SK-N-SH treated with all-trans-retinoic acid at 6 μM for 48 hours (cell line): ENCODE data around the gene AHCYL2.

Experiments
- ATAC-seq: fragments of 200-7000 bp; cut with Tn5 transposase; 3 replicates; pipeline ENCODE4 v1.9.1; 2020; ENCODE audit warnings: mild to moderate bottlenecking, moderate library complexity
- ARNTL ChIP-seq: fragments of 450-650 bp; formaldehyde crosslinking; IDR thresholded peaks from 2 replicates; pipeline ENCODE4 v1.5.0; 2020; ENCODE audit warnings: low read depth, mild to moderate bottlenecking, moderate library complexity, borderline replicate concordance
- BACH2 ChIP-seq: fragments of 250-450 bp; sonication (Bioruptor Pico); IDR thresholded peaks from 2 replicates; pipeline ENCODE4 v1.9.0; 2021; ENCODE audit warnings: mild to moderate bottlenecking, borderline replicate concordance
- CSDC2 ChIP-seq: fragments of 250-450 bp; sonication (Bioruptor Pico); IDR thresholded peaks from 2 replicates; pipeline ENCODE4 v1.5.0; 2020; ENCODE audit warnings: mild to moderate bottlenecking, moderate library complexity
- ESRRG ChIP-seq: fragments of 250-450 bp; sonication (Bioruptor Pico); IDR thresholded peaks from 2 replicates; pipeline ENCODE4 v1.6.1; 2021; ENCODE audit warnings: mild to moderate bottlenecking
- GLIS3 ChIP-seq: fragments of 250-450 bp; sonication (Bioruptor Pico); IDR thresholded peaks from 2 replicates; pipeline ENCODE4 v1.5.0; 2020; ENCODE audit warnings: mild to moderate bottlenecking, moderate library complexity
- ISL1 ChIP-seq: fragments of 250-450 bp; sonication (Bioruptor Pico); IDR thresholded peaks from 2 replicates; pipeline ENCODE4 v2.1.2; 2022; ENCODE audit warnings: mild to moderate bottlenecking, moderate library complexity
- OSR1 ChIP-seq: fragments of 250-450 bp; sonication (Bioruptor Pico); IDR thresholded peaks from 2 replicates; pipeline ENCODE4 v1.8.0; 2022; ENCODE audit warnings: moderate library complexity, mild to moderate bottlenecking, inconsistent platforms
- PPARA ChIP-seq: fragments of 250-450 bp; sonication (Bioruptor Pico); IDR thresholded peaks from 2 replicates; pipeline ENCODE4 v1.5.0; 2020; ENCODE audit warnings: mild to moderate bottlenecking, borderline replicate concordance
- RARB ChIP-seq: fragments of 250-450 bp; sonication (Bioruptor Pico); IDR thresholded peaks from 2 replicates; pipeline ENCODE4 v1.8.0; 2021; ENCODE audit warnings: mild to moderate bottlenecking, moderate library complexity
- SNAI2 ChIP-seq: fragments of 250-450 bp; sonication (Bioruptor Pico); IDR thresholded peaks from 2 replicates; pipeline ENCODE4 v1.5.0; 2020; ENCODE audit warnings: mild to moderate bottlenecking, moderate library complexity
- TOX ChIP-seq: fragments of 250-450 bp; sonication (Bioruptor Pico); IDR thresholded peaks from 2 replicates; pipeline ENCODE4 v1.8.0; 2021; ENCODE audit warnings: mild to moderate bottlenecking, moderate library complexity, borderline replicate concordance
- ZC3H10 ChIP-seq: fragments of 250-450 bp; sonication (Bioruptor Pico); IDR thresholded peaks from 2 replicates; pipeline ENCODE4 v1.5.1; 2021; ENCODE audit warnings: mild to moderate bottlenecking, moderate library complexity
- ZFP3 ChIP-seq: fragments of 250-450 bp; sonication (Bioruptor Pico); IDR thresholded peaks from 2 replicates; pipeline ENCODE4 v1.5.0; 2020; ENCODE audit warnings: mild to moderate bottlenecking, moderate library complexity
- ZFP30 ChIP-seq: fragments of 450-650 bp; formaldehyde crosslinking; IDR thresholded peaks from 2 replicates; pipeline ENCODE4 v1.5.0; 2022; ENCODE audit warnings: mild to moderate bottlenecking, moderate library complexity
- ZNF565 ChIP-seq: fragments of 450-650 bp; formaldehyde crosslinking; conservative IDR thresholded peaks from 2 replicates; pipeline ENCODE4 v1.5.0; 2020; ENCODE audit warnings: low read depth, mild to moderate bottlenecking, moderate library complexity
- ZNF8 ChIP-seq: fragments of 450-650 bp; formaldehyde crosslinking; IDR thresholded peaks from 2 replicates; pipeline ENCODE4 v1.5.0; 2020; ENCODE audit warnings: mild to moderate bottlenecking, moderate library complexity
- TF ChIP-seq, protein P1 (sequence below): fragments of 250-450 bp; sonication (Bioruptor Pico); IDR thresholded peaks from 2 replicates; pipeline ENCODE4 v1.8.0; 2021; ENCODE audit warnings: low read depth, mild to moderate bottlenecking, moderate library complexity, borderline replicate concordance
- TF ChIP-seq, protein P2 (sequence below): fragments of 250-450 bp; sonication (Bioruptor Pico); IDR thresholded peaks from 2 replicates; pipeline ENCODE4 v1.8.0; 2020; ENCODE audit warnings: mild to moderate bottlenecking, moderate library complexity, borderline replicate concordance
- TF ChIP-seq, protein P3 (sequence below): fragments of 250-450 bp; sonication (Bioruptor Pico); IDR thresholded peaks from 2 replicates; pipeline ENCODE4 v1.5.1; 2020; ENCODE audit warnings: low read depth, mild to moderate bottlenecking, moderate library complexity
- TF ChIP-seq, protein P4 (sequence below): fragments of 250-450 bp; sonication (Bioruptor Pico); IDR thresholded peaks from 2 replicates; pipeline ENCODE4 v1.5.0; 2020; ENCODE audit warnings: mild to moderate bottlenecking, moderate library complexity
- TF ChIP-seq, protein P5 (sequence below): fragments of 250-450 bp; sonication (Bioruptor Pico); IDR thresholded peaks from 2 replicates; pipeline ENCODE4 v1.5.1; 2021; ENCODE audit warnings: mild to moderate bottlenecking, moderate library complexity

The AHCYL2 gene

DNA sequence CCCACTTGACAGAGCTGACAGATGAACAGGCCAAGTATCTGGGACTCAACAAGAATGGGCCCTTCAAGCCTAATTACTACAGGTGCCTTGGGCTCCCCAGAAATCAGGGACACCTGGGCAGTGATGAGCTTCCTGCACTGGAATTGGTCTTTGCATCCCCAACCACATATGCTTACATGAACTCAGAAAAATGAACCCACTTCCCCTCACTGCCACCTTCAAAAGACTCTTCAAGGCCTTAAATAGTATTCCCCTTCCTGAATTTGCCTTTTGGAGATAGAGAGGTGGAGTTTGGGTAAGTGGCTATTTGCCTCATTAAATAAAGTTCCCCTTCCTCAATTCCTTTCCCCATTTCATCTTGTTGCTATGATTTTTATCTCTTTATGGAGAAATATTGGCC is 201.7 kb downstream of the AHCYL2 start:
- TF ChIP-seq SNAI2 (CRISPR knock-in tag), result no peak
- TF ChIP-seq ARNTL, result no peak
- TF ChIP-seq, protein P1, sequence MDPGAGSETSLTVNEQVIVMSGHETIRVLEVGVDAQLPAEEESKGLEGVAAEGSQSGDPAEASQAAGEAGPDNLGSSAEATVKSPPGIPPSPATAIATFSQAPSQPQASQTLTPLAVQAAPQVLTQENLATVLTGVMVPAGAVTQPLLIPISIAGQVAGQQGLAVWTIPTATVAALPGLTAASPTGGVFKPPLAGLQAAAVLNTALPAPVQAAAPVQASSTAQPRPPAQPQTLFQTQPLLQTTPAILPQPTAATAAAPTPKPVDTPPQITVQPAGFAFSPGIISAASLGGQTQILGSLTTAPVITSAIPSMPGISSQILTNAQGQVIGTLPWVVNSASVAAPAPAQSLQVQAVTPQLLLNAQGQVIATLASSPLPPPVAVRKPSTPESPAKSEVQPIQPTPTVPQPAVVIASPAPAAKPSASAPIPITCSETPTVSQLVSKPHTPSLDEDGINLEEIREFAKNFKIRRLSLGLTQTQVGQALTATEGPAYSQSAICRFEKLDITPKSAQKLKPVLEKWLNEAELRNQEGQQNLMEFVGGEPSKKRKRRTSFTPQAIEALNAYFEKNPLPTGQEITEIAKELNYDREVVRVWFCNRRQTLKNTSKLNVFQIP, result no peak
- no peak for TF ChIP-seq ZNF8 (CRISPR knock-in tag)
- no peak for TF ChIP-seq ZFP30 (CRISPR knock-in tag)
- TF ChIP-seq ISL1 (CRISPR knock-in tag), result no peak
- TF ChIP-seq ZC3H10, result no peak
- TF ChIP-seq RARB (CRISPR knock-in tag), result no peak
- TF ChIP-seq CSDC2, result no peak
- TF ChIP-seq ESRRG (CRISPR knock-in tag), result no peak
- TF ChIP-seq, protein P2, sequence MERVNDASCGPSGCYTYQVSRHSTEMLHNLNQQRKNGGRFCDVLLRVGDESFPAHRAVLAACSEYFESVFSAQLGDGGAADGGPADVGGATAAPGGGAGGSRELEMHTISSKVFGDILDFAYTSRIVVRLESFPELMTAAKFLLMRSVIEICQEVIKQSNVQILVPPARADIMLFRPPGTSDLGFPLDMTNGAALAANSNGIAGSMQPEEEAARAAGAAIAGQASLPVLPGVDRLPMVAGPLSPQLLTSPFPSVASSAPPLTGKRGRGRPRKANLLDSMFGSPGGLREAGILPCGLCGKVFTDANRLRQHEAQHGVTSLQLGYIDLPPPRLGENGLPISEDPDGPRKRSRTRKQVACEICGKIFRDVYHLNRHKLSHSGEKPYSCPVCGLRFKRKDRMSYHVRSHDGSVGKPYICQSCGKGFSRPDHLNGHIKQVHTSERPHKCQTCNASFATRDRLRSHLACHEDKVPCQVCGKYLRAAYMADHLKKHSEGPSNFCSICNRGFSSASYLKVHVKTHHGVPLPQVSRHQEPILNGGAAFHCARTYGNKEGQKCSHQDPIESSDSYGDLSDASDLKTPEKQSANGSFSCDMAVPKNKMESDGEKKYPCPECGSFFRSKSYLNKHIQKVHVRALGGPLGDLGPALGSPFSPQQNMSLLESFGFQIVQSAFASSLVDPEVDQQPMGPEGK (CRISPR knock-in tag), result no peak
- no peak for TF ChIP-seq ZFP3 (CRISPR knock-in tag)
- no peak for TF ChIP-seq BACH2 (CRISPR knock-in tag)
- TF ChIP-seq TOX, result no peak
- TF ChIP-seq ZNF565 (CRISPR knock-in tag), result no peak
- TF ChIP-seq, protein P3, sequence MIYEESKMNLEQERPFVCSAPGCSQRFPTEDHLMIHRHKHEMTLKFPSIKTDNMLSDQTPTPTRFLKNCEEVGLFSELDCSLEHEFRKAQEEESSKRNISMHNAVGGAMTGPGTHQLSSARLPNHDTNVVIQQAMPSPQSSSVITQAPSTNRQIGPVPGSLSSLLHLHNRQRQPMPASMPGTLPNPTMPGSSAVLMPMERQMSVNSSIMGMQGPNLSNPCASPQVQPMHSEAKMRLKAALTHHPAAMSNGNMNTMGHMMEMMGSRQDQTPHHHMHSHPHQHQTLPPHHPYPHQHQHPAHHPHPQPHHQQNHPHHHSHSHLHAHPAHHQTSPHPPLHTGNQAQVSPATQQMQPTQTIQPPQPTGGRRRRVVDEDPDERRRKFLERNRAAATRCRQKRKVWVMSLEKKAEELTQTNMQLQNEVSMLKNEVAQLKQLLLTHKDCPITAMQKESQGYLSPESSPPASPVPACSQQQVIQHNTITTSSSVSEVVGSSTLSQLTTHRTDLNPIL, result no peak
- no peak for TF ChIP-seq PPARA (CRISPR knock-in tag)
- TF ChIP-seq, protein P4, sequence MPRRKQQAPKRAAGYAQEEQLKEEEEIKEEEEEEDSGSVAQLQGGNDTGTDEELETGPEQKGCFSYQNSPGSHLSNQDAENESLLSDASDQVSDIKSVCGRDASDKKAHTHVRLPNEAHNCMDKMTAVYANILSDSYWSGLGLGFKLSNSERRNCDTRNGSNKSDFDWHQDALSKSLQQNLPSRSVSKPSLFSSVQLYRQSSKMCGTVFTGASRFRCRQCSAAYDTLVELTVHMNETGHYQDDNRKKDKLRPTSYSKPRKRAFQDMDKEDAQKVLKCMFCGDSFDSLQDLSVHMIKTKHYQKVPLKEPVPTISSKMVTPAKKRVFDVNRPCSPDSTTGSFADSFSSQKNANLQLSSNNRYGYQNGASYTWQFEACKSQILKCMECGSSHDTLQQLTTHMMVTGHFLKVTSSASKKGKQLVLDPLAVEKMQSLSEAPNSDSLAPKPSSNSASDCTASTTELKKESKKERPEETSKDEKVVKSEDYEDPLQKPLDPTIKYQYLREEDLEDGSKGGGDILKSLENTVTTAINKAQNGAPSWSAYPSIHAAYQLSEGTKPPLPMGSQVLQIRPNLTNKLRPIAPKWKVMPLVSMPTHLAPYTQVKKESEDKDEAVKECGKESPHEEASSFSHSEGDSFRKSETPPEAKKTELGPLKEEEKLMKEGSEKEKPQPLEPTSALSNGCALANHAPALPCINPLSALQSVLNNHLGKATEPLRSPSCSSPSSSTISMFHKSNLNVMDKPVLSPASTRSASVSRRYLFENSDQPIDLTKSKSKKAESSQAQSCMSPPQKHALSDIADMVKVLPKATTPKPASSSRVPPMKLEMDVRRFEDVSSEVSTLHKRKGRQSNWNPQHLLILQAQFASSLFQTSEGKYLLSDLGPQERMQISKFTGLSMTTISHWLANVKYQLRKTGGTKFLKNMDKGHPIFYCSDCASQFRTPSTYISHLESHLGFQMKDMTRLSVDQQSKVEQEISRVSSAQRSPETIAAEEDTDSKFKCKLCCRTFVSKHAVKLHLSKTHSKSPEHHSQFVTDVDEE (CRISPR knock-in tag), result no peak
- no peak for TF ChIP-seq GLIS3 (CRISPR knock-in tag)
- TF ChIP-seq, protein P5, sequence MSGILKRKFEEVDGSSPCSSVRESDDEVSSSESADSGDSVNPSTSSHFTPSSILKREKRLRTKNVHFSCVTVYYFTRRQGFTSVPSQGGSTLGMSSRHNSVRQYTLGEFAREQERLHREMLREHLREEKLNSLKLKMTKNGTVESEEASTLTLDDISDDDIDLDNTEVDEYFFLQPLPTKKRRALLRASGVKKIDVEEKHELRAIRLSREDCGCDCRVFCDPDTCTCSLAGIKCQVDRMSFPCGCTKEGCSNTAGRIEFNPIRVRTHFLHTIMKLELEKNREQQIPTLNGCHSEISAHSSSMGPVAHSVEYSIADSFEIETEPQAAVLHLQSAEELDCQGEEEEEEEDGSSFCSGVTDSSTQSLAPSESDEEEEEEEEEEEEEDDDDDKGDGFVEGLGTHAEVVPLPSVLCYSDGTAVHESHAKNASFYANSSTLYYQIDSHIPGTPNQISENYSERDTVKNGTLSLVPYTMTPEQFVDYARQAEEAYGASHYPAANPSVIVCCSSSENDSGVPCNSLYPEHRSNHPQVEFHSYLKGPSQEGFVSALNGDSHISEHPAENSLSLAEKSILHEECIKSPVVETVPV (CRISPR knock-in tag), result no peak
- no peak for ATAC-seq

DNA sequence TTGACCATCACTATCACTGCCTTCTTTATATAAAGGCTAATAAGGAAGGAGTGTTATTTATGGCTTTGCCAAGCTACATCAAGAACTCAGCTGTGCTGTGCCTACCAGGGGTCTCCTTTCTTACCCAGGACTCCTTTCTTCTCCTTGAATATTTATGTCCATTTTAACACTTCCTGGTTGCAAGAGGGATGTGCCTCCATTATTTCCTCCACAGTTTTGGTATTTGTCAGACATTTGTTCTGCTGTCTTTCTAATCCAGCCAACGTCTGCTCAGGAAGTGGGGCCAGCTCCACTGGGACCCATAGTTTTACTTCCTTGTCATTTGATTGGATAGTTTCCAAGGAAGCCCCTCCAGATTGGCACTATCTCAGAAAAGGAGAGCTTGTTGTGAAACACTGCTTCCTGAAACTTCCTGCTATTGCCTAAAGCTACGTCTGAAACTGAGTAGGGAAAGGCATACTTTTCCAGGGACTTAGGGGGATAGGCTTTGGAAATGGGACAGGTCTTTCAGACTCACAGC is 202.8 kb downstream of the AHCYL2 start:
- no peak for ATAC-seq
- no peak for TF ChIP-seq ZNF565 (CRISPR knock-in tag)
- TF ChIP-seq, protein P1, result no peak
- TF ChIP-seq ARNTL, result no peak
- TF ChIP-seq OSR1 (CRISPR knock-in tag), result no peak
